GM19193 (cell line): ENCODE measurements around the gene QRFP.

Experiments used
- POLR2A ChIP-seq: IDR thresholded peaks from 4 replicates; pipeline ENCODE4 v1.6.1; 2011; ENCODE audit not compliant: insufficient read depth, insufficient read length; ENCODE audit errors: extremely low read depth

The QRFP gene

DNA sequence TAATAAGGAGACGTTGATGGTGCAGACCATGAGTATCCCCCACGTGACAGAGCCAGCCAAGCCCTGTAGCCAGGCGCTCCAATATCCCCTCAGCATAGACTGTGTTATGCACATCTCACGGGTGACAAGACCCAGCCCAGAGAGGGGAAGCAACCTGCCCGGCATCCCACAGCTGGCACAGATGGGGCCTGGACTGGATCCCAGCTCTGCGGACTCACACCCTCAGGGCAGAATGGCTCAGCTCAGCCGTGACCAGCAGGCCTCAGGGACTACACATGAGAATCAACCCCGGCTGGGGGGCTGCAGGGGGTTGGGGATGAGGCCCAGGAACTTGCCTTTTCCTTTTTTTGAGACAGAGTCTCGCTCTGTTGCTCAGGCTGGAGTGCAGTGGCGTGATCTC lies 30.7 kb upstream of the QRFP start:
- TF ChIP-seq POLR2A: no peak

DNA sequence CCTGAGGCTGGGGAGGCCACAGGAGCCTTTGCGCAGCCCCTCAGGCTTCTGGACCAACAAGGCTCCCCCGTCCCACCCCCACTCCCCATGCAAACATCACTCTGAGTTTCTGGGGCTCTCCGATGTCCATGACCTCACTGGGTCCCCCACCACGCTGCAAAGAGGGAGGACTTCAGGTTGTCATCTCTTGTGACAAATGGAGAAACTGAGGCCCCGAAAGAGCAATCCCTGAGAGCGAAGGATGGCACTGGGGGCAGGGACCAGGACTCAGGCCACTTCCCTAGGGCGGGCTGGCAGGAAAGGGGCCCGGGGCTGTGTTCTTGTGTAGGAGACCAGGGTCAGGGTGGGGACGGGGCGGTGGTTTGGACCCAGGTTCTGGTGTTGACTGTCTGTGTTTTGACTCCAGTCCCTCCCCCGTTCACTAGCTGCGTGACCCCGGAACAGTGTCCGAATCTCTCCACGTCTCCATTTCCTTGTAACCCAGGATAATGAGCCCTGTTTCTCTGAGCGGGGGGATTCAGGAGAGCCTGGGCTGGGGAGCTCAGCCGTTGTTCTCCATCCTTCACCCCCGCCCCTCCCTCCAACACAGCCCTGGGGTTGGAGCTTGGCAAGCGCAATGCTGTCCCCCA lies 28.6 kb upstream of the QRFP start:
- TF ChIP-seq POLR2A: no peak

DNA sequence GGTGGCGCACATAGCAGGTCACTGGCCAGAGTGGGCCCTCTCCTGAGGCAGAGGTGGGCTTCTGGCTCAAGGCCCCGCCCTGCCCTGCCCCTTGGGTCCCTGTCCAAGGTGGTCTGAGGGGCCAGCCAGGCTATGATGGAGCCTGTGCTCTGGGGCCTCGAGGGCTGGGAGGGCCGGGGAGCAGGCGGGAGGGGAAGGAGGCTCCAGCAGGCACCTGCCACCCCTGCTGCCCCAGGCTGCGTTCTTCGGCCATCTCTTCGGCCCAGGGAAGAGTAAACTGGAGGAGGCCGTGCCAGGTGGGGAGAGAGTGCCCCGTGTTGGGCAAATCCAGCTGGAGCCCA lies 27.8 kb upstream of the QRFP start:
- TF ChIP-seq POLR2A: no peak

DNA sequence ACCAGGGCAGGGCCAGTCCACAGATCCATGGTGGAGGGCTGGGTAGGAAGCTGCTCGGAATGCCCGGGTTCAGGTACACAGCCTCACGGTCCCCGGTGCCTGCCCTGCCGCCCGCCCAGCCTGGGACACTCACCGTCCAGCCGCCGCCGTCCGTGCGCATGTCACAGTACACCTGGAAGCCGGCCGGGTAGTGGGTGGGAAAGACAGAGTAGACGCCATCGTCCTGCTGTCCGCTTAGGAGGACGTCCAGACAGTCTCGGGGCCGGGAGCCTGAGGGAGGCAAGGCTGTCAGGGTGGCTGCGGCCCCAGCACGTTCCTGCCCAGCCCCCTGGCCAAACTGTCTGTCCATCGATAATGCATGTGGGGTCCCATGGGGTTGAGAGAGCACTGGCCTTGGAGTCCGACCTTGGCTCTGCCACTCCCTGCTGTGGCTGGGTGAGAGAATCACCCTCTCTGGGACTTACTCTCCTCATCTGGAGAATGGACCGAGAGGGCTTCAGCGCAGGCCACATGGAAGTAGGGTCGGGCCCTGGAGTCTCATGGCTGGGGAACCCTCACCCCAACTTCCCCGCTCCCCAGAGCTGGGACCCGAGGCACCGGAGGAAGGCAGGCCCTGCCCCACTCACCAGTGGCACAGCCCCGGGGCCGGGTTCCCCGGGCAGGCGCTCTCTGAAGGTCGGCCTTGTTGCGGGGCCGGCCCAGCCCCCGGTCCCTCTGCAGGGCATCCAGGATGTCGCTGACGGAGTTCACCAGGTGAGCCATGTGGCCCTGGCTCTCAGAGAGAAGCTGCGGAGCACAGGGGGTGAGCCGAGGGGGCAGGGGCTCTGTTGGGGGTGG lies 27.2 kb upstream of the QRFP start:
- no peak for TF ChIP-seq POLR2A

DNA sequence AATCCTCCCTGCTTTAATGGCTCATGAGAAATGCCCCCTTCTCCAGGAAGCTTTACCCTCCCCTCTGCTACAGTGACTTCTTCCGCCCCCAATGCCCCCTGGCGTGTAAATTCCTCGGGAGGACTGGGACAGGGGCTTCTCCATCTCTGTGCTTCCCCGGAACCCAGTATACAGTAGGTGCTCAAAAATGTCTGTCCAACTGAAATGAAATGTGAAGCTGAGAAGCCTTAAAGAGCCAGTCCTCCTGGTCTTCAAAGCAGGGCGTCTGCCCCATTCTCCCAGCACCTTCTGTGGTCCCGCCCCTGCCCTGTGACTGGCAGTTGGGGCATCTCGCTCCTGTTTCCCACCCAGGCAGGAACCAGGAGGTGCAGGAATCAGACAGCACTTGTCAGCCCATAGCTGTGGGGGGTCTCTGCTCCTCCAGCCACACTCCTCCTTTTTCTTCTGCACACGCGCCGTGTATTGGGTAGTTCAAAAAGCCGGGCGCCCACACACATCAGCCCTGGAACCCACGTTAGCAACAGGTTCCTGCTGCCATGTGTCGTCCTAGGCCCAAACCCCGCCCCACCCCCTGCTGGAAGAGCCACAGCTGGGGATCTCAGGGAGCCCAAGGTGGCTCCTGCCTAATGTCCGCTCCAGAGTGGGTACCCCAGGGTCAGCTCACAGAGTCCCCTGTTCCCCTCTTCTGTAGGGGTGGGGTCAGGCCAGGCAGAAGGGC lies 26.4 kb upstream of the QRFP start:
- TF ChIP-seq POLR2A: no peak

DNA sequence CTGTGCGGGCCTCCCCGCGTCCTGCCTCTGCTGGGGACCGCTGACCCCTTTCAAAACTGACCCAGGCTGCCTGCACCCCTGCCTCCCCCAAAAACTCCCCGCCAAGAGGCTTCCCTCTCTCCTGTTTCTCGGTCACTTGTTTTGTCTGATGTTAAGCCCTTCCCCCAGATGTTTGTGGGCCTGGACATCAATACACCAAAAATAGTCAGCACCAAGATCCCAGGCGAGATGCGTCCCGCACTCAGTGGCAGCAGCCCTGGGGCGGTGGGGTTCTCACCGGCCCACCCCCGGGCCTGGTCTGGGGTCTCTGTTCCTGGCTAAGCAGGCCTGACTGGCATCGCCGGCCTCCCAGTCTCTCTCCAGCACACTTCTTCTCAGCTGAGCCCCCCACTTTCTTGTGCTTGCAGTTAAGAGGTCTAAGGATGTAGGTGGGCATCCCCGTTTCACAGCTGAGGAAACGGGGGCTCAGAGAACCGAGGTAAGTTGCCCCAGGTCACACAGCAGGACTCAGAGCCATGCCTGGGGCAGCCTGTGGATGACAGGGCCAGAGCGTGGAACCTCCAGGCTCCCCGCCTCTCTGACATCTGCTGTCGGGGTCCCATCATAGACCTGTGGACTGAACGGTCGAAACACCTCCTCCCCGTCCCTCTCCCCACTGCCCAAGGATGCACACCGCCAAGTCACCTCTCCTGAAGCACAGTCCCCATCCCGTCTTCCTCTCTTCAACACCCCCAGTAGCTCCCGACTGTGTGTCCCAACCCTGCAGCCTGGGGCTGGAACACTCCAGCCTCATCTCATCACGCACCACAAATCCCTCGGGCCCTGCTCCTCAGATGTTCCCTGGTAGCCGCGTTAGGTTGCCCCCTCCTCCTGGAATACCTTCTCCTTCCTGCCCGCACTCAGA lies 25.6 kb upstream of the QRFP start:
- no peak for TF ChIP-seq POLR2A

DNA sequence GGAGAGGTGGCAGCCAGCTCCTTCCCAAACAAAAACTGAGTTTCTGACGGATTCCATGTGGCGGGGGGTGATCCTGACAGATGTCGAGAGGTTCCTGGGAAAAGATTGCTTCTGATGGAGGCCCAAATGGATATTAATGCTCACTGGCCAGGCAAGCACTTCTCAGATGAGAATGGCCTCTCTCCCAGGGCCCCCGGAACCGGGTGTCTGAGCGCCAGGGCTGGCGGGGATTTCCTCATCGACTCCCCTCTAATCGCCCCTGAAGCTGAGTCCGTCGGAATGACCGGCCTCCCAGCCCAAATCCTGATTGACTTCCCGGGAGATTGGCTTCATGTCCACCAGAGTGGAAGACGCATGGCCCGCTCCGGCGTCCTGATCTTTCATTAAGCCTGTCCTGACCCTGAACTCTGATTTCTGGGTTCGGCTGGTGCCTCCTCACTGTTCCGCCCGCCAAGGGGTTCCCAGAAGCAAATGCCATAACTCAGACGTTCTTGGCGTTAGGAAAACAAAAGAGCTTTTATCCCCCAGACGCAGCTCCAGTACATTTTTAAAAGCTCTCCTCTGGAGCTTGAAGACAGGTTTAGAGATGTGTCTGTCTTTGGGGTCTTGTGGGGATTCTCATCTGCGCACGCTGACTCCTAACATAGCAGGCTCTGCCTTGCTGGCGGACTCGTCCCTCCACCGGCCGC lies 24.8 kb upstream of the QRFP start:
- TF ChIP-seq POLR2A: no peak

DNA sequence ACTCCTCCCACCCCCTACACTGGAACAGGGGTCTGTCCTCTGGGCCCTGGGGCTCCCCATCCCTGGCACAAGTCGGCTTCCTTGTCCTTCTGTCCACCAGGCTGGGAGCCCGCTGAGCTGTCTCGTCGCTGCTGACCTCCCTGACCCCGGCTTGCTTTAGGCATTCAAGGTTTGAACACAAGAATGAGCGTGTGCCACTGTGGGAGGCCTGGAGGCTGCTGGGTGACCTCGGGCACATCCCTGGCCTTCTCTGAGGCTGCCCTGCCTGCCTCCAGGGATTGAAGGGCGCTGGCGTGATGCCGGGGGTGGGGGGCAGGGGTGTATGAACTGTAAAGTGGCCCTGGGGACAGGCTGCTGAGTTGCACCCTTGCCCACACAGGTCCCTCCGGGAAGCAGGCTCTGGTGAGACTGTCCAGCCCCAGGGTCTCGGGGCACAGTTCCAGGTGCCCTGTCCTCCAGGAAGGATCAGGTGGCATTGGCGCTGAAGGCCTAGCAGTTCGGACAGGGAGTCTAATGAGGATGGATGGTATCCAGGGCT lies 24.2 kb upstream of the QRFP start:
- no peak for TF ChIP-seq POLR2A

DNA sequence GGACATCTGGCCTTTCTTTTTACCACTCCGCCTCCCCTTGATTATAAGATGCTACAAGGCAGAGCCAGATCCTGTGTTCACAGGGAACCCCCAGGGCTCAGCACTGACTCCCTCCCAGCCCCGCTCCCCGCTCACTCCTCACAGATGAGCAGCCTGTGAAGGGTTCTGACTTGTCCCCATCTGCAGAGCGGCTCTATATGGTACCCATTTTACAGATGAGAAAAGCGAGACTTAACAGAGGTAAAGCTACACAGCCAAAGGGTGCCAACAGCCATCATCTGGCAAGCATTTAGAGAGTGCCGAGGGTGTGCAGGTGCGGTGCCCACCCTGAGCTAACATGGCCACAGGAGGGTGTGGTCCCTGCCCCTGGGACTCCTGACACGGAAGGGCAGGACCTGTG lies 23.6 kb upstream of the QRFP start:
- no peak for TF ChIP-seq POLR2A

DNA sequence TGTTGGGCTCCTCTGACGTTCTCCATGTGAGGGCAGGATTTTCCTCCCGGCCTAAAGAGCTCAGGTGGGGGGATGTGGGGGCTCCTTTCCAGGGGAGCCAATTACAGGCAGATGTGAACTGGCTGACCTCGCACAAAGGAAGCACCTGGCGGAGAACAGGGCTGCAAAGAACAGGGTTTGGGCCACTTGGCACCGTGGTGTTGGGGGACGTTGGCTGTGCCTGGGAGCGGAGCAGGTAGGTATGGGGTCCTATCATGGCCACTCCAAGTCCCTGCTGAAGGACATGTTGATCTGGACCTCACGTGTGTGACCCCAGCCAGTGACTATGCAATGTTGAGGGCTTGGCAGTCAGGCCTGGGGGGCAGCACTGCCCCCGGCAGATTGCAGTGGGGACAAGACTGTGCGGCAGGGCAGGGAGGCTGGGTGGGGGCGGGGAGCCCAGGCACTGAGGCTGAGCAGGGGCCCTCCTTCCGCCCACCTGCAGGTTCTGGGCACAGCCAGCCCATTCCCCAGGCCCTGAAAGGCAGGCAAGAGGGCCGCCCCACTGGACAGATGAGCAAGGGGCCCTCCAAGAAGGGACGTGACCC lies 23.0 kb upstream of the QRFP start:
- no peak for TF ChIP-seq POLR2A

DNA sequence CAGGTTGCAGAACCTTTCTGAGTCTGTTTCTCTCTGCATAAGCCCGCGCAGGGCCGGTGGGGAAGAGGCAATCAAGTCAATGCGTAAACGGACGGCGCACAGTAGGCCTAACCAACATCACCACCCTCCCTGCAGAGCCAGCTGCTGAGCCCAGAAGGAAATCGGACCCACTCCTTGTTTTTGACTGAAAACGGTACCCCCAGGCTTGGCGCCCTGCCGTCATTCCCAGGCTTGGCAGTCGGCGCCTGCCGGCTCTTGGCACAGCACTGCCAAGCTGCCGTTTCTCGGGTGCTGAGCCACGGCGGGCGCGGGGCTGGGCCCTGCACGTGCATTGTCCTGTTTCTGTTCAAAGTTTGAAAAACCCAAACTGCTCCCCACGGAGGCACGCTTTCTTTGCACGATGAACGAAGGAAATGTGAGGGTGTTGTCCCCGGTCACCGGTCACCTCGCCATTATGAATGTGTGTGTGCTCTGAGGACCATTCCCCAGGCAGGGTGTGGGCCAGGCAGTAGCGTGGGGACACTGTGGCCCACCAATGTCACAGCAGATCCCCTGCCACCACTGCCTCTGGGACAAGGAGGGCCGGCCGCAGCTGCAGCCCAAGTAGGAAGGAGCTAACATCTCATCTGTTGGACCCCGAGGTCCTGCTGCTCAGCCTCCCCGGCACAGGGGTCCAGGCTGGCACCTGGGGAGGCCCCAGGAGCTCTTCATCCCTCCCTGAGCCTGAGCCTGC lies 22.4 kb upstream of the QRFP start:
- no peak for TF ChIP-seq POLR2A

DNA sequence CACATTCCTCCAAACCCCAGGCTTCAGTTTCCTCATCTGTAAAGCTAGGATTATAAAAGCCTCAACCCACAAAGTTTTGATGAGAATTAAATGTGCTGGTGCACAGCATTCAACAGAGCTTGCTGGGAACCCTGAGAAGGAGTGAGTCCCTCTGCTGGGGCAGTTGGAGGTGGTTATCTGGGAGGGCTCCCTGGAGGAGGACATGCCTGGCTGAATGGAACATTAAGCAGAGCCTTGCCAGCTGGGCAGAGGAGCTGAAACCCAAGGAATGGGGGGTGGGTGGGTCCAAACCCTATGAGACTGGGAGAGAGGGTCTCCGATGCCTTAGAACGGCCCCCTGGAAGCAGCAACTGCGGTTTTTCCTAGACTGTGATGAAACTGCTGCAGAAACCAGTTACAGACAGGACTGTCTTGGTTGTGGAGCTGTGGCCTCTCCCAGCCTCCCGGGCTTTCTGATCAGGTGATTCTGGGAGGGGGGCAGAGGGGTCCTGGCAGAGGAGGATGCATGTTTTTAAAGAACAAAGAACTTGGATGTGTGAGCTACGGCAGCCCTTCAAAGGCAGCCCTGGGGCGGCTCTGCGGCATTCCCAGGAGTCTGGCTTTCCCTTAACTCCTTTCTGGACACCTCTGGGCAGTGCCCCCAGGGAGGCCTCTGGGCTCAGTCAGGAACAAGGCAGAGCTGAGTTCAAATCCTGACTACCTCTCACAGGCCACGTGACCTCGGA lies 21.7 kb upstream of the QRFP start:
- no peak for TF ChIP-seq POLR2A
